Central memory CD4-positive, alpha-beta T cell (primary cell): Measurements from ENCODE around the gene ATAD2B.

ENCODE experiments used
- DNase-seq: peaks from one replicate; pipeline ENCODE4 v3.0.0; 2022

Gene ATAD2B

DNA sequence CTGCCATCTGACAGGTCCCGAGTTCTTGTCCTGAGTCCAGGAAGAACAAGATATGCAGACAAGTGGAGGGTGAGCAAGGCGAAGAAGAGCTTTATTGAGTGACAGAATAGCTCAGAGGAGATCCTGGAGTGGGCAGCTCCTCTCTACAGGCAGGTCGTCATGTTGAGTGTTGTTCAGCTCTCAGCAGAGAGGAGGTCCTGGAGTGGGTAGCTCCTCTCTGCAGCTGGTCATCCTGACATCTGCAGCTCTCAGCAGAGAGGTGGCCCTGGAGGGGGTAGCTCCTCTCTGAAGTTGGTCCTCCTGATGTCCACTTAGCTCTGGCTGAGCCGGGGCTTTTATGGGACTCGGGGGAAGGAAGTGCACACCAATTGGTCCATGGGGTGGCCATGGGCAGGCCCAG lies 90.4 kb downstream of the ATAD2B start:
- no peak for DNase-seq

DNA sequence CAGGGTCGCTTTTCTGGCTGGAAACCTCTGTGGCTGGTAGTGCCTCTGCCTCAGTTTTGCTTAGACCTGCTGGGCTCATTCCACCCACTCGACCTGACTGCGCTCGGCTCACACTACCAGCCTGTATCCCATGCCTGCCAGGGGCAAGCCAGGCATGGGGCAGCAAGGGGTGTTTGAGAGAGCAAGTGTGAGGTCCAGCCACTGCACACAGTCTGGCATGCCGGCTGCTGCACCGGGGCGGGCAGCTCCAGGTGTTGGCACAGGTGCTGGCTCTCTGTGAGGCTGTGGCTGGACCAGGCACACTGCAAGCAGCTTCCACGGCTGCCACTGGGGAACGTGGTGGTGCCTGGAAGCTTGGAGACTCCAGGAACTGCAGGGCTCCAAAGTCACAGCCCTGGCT lies 90.9 kb downstream of the ATAD2B start:
- no peak for DNase-seq

DNA sequence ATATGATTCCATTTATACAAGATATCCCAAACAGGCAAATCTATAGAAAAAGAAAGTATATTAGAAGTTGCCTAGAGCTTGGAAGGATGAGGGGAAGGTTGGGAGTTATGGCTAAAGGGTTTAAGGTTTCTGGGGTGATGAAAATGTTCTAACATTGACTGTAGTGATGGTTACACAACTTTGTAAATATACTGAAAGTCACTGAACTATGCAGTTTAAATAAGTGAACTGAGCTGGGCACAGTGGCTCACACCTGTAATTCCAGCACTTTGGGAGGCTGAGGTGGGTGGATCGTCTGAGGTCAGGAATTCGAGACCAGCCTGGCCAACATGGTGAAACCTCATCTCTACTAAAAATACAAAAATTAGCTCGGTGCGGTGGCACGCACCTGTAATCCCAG lies 91.5 kb downstream of the ATAD2B start:
- DNase-seq = no peak

DNA sequence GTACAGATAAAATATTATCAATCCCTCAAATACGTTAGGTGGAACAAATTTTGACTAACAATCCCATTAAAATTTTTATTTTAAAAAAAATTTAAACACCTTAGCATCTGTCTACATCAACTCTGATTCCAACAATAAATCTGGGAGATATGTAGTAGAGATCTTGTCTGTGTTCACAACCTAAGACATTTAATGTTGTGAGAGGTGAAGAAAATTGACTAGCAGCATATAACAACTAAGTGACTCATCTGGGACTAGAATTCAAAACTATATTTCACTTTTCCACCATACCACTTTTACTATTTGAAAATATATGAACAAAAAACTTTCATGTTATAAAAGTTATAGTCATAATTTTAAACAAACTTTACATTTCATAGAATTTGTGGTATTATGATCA lies 97.9 kb downstream of the ATAD2B start:
- DNase-seq = no peak

DNA sequence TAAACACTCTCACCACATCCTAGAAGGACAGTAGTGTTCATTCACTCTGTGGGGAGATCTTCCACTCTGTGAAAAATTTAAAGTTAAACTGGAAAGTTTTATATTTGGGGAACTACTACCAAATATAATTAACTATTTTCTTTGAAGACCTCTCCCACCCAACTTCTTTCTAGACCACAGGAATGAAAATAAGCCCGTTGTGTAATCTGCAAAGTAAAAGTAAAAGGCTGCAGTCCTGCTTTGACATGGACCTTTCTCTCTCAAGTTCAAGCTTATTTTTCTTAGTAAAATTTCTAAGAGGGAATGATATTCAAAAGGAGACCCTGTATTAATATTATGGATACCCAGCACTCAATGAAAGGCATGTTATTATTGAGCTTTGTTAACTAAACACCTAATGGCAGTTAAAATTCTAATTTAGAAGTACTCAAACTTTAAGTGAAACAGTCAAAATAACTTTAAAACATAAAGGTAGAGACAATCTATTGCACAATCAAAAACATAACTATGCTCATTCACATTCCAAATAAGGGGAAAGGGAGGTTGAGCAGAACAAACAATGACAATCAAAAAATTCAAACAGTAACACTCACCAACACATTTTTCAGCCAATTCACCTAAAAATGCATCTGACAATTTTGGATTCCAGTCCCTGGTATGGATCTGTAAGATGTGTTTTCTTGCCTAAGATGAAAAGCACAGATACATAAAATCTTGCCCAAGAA lies 98.5 kb downstream of the ATAD2B start:
- DNase-seq = no peak

DNA sequence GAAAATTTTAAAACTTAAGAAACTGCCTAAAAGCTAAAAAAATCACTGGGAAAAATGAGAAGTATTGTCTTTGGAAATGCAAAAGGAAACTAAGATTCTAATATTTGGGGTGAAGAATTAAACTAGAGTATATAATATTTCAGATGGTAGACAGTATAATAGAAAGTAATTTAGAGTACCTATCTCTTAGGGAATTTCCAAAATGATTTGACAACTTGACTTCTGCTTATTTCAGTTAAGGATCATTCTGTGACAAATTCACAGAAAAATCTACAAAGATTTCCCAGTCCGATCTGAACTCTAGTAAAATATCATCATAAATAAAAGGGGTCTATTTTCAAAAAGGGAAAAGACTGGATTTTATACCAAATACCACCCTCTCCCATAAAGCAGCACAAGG lies 99.6 kb downstream of the ATAD2B start:
- DNase-seq = no peak

DNA sequence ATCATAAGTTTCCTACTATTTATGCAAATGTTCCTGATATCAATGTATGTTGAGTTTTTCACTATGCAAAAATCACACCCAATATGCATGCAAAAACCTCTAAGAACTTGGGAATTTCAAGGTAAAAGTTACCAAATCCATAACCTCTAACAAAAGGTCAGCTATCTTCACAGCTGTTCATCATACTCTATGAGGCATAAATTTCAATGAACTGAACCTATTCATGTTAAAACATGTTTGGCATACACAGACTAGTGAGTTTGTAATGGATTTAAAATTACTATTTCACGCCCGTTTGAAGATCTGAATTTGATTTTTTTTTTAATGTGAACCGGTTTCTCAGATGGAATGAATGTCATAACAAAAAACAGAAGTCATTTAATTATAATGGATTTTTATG lies 100.2 kb downstream of the ATAD2B start:
- no peak for DNase-seq

DNA sequence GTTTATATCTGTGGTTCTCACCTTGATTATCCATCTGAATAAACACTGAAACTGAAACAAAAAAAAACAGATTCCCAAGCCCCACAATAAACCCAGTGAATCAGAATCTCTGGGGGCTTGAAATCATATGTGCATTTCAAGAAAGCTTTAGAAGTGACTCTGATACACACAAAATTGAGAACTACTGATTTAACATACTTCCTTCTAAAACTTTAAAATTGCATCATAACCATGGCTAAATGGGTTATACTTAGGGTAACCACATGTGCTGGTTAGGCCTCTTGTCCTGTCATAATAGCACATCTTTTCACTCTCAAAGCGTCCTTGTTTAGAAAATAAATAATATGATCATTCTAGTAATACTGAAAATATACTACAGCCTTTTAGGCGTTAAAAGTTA lies 100.9 kb downstream of the ATAD2B start:
- no peak for DNase-seq

DNA sequence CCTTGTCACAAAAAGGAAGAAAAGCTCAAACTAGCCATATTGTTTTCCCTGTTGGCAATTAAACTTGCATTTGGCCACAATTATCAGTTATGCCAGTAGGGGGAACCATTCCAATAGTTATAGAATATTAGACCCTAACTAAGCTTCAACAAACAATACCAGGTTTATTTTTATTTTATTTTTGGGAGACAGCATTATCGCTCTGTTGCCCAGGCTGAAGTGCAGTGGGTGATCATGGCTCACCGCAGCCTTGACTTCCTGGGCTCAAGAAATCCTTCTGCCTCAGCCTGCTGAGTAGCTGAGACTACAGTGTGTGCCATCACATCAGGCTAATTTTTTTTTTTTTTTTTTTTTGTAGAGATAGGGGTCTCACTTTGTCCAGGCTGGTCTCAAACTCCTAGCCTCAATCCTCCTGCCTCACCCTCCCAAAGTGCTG lies 102.1 kb downstream of the ATAD2B start:
- DNase-seq = peak; percentile 39

DNA sequence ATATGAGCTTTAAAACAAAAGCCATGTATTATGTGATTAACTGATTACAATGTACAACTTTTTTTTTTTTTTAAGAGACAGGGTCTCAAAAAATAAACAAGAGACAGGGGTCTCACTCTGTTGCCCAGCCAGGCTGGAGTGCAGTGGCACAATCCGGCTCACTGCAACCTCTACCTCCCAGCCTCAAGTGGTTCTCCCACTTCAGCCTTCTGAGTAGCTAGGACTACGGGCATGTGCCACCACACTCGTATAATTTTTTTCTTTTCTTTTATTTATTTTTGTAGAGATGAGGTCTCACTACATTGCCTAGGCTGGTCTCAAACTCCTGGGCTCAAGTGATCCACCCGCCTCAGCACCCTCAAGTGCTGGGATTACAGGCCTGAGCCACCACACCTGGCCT lies 103.1 kb downstream of the ATAD2B start:
- no peak for DNase-seq

DNA sequence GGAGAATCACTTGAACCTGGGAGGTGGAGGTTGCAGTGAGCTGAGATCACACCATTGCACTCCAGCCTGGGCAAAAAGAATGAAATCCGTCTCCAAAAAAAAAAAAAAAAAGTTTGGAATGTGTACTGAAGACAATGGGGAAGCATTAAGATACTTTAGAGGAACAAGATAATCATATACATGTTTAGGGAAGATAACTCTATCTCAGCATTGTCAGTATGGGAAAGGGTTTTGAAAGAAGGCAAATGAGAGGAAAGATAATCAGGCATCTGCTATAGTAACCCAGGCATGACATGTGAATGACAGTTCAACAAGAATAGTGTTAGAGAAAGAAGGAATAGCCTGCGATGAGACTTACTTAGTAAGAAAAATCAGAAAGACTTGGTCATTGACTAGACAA lies 112.0 kb downstream of the ATAD2B start:
- no peak for DNase-seq

DNA sequence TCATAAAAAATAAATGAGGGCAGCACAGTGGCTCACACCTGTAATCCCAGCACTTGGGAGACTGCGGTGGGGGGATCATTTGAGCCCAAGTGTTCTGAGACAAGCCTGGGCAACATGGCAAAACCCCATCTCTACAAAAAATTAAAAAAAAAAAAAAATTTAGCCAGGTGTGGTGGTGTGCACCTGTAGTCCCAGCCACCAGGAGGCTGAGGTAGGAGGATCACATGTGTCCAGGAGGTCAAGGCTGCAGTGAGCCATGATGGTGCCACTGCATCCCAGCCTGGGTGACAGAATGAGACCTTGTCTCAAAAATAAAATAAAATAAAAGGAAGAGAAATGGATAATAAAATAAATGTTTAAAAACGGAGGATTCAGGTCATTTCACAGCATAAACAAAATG lies 113.5 kb downstream of the ATAD2B start:
- no peak for DNase-seq

DNA sequence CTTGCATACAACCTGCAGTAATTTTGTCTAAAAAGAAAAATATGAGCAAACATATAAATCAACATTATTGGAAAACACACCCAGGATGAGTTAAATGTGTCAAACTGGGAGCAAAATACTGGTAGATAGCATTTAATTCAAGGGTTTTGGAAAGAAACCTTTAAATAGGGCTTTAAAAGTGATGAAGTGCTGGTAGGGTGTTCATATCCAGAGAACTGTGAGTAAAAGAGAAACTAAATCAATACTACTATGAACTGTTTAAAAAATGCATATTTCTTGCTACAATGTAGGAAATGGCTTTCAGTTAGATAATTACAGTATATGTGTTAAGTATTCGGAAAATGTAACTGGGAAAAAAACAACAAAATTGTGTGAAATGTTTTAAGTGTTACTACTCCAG lies 117.8 kb downstream of the ATAD2B start:
- DNase-seq = no peak

DNA sequence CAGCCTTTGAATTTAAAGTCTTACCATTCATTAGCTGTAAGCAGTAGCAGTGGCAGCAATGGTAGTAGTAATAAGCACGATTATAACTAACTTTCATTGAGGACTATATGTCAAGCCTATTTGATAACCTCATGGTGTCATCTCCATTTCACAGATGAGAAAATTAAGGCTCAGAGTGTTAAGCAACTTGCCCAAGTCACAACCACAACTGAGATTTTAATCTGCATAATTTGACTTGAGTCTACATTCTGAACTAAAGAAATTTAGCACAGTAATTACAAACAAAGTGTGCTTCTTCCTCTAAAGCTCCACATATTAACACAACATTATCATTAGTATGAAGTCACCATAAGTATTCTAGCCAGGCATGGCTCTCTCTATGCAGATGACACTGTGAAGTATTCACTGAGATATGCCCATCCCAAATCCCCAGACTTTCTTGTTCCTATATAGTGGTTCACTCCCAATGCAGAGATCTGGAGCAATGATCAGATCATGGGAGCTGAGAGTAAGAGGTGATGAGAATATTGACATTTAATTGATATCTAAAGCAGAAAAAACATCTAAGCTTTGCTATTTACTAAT lies 120.2 kb downstream of the ATAD2B start:
- DNase-seq = no peak

DNA sequence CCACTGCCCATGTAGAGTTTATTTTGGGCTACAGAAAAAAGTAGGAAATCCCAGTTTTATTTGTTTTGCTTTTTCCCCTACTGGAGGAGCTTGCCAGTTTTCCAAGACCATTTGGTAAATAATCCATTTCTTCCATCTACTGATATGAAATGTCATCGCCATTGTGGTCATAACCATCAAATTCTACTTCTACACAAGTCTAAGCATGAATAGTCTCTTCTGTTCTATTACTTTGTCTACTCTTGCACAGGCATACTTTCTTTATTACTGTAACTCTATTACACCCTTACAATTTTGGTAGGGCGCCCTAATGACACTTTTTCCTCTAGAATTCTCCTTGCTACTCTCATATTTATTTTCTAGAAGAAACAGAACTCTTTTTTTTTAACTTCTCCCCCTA lies 120.7 kb downstream of the ATAD2B start:
- no peak for DNase-seq

DNA sequence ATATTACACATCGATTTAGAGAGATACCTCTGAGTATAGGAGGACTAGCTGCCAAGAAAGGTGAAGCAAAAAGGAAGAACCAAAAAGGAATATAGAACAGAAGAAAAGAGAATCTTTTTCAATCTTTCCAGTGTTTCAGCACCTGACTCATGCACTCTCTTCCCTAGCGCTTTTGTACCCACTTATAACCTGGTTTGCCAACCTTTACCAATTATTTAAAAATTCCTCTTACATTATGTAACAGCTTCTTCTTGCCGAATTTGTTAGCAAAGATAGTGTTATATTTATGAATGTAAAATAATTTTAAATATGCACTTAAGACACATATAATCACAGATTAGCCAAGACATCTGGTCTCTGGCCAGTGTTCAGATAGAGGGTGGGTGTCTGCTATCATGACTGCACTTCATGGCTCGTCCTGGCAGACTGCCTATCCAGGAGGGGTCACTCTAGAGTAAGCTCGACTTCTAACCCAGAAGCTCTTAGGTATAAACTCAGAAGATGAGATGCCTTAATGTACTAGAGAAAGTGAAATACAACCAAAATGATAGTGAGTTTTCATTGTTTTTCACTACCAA lies 122.9 kb downstream of the ATAD2B start:
- DNase-seq = no peak

DNA sequence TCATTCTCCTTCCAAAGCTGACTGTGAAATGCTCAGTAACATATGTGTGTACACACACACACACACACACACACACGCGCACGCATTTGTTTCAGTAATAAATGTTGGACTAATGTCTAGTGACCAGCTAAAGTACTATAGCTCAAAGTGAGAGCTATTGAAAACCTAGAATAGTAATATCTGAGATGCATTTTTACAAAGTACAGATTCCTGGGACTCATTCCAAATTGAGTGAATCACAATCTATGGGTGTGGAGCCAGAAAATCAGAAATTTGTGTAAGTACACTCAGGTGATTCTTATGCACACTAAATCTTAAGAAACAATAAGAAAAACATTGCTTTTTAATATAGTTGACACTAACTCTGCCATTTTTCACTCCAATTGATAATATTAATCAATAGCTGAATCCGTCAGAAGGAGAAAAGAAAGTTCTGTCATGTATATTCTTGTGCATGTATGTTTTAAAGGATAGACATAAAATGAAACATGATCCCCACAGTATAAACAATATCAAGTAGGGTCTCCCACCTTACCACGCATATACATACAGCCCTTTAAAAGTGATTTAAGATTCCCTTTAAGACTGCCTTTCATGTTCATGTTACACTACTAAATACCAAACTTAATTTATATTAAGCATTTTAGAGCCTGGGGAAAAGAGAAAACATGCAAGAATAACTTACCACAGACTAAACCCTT lies 123.5 kb downstream of the ATAD2B start:
- no peak for DNase-seq

DNA sequence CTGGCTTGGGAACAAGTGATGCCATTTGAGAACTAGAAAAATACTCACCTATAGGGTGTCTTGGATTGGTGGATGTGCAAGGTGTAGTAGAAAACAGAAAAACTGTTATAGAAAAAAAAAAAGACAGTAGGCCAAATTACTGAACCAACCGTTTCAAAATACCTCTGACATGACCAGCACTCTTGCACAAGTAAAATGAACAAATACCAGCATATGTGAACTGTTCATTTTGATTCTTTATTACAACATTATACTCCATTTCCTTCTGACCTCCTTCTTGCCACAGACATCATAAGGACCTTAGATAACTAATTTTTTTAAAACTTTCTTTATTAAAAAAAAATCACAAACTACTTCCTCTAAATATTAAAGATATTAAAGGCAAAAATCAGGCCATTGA lies 125.5 kb downstream of the ATAD2B start:
- no peak for DNase-seq

DNA sequence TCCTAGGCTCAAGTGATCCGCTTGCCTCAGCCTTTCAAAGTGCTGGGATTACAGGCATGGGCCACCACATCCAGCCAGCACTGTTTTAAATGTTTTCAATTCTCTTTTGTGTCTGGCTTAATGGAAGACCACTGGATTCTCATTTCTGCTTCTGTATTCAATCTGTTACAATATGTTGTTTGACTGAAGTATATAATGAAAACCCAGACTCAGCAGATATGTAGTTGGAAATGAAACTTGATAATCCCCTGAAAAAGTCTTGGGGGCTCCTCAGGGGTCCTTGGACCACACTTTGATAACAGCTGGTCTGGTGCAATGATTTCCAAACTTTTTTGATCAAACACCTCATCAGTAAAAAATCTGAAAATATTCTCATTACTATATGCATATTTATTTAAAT lies 132.7 kb downstream of the ATAD2B start:
- no peak for DNase-seq

DNA sequence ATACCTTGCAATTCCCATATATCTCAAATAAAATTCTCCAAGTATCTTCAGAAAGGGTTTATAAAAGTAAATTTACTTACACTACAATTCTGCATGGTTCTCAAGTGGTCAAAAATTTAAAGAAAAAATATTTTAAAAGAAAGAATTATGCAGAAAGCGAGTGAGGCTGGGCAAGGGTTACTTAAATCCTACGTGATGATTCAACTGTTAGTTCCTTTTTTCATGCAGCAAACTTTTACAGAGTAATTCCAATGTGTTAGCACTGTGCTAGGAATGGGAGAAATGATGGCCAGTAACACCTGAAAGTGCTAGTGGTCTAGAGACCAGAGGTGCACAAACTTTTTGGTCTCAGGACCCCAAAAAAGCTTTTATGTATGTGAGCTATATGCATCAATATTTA lies 133.4 kb downstream of the ATAD2B start:
- DNase-seq = no peak

DNA sequence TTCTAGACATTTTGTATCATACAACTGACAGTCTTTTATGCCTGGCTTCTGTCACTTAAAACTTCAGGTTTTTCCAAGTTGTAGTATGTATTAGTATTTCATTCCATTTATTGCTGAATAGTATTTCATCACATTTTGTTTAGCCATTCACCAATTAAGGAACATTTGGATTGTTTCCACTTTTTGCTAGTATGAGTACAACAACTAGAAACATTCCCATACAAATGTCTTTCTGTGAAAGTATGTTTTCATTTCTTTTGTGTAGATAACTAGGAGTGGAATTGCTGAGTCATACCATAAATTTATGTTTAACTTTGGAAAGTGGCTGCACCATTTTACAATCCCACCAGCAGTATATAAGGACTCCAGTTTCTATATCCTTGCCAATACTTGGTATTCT lies 135.9 kb downstream of the ATAD2B start:
- no peak for DNase-seq

DNA sequence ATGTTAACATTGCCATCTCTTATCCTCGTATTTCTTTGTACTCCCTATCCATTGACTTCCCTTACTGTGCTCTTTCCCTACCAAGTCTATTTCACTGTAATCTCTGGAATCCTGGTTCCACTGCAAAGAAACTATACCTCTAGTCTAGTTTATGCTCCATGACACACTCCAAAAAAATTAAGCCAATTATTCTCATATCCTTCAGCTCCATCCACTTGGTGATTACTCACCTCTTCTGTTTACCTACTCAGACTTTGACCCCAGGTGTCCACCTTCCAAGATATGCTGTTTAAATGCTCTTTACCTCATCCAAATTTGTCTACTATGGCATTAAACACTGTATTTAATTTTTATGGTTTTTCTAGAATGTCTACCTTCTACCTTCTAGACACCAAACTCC lies 137.9 kb downstream of the ATAD2B start:
- no peak for DNase-seq

DNA sequence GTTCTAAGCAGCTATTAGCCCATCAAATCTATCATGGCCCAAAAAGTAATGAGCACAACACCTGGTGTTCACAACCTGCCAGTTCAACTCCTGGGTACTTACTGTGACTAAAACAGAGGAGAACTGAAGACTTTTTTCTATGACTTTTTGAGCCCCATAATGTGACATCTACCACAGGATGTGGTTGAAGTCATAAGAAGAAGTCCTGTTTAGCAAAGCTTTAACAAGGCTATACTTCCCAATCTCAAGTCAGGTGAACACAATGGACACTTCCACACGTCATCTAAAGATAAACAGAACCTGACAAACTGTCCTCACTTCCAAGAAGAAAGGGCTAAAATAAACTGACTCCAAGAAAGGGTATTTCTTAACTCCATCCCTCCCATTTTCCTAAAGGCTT lies 138.8 kb downstream of the ATAD2B start:
- DNase-seq = peak; percentile 2

DNA sequence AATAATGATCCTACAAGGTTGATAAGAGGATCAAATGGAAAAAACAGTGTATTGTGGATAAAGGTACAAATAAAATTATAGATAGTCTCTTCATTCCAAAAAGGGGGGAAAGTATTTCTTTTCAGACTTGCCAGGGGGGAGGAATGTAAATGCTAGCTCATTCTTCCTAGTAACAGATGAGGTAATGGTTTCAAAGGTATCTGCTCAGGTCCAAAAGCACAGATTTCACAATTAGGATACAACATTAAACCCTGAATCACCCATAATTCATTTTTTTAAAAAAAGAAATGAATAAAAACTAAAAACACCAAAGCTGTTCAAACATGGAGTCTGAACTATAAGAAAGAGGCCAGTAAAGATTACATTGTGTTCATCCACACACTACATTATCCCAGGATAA lies 142.0 kb downstream of the ATAD2B start:
- DNase-seq = no peak
